AG08396 (cell line): ENCODE data around the gene UBA7.
"Not testable (repeated sequence)": the region's sequence is repeated elsewhere in the genome, so short reads cannot be mapped to it uniquely, and the experiment has no call there.

Experiments used
- DNase-seq: peaks from one replicate; pipeline ENCODE4 v3.0.0; 2012; ENCODE audit warnings: low spot score, mixed read lengths

The UBA7 gene

GRCh38 chr3:49782277-49782676 is 31.5 kb downstream of the UBA7 start:
- not testable (repeated sequence) for DNase-seq

GRCh38 chr3:49781415-49782199 is 32.1 kb downstream of the UBA7 start:
- DNase-seq, result no peak

- DNase-seq, result not testable (repeated sequence)
Measured at GRCh38 chr3:49780975-49781365, 32.8 kb downstream of the UBA7 start.

GRCh38 chr3:49780080-49780974 is 33.4 kb downstream of the UBA7 start:
- DNase-seq, result no peak

GRCh38 chr3:49779358-49780079 is 34.2 kb downstream of the UBA7 start:
- DNase-seq, result no peak

GRCh38 chr3:49776101-49776500 is 37.7 kb downstream of the UBA7 start:
- DNase-seq, result not testable (repeated sequence)

- no peak for DNase-seq
Measured at GRCh38 chr3:49775538-49775937, 38.2 kb downstream of the UBA7 start.

- no peak for DNase-seq
Measured at GRCh38 chr3:49772703-49773102, 41.0 kb downstream of the UBA7 start.

GRCh38 chr3:49771340-49771938 is 42.3 kb downstream of the UBA7 start:
- no peak for DNase-seq

- no peak for DNase-seq
Measured at GRCh38 chr3:49769926-49770325, 43.8 kb downstream of the UBA7 start.

- no peak for DNase-seq
Measured at GRCh38 chr3:49769286-49769915, 44.4 kb downstream of the UBA7 start.

- DNase-seq, result no peak
Measured at GRCh38 chr3:49763981-49764380, 49.8 kb downstream of the UBA7 start.

- DNase-seq, result no peak
Measured at GRCh38 chr3:49761661-49762060, 52.1 kb downstream of the UBA7 start.

GRCh38 chr3:49759226-49759625 is 54.5 kb downstream of the UBA7 start:
- DNase-seq, result no peak

- no peak for DNase-seq
Measured at GRCh38 chr3:49757197-49757596, 56.6 kb downstream of the UBA7 start.

GRCh38 chr3:49756036-49756435 is 57.7 kb downstream of the UBA7 start:
- DNase-seq, result no peak
